HG03439 (cell line): ENCODE data around the gene PTPN4.

Source experiments
- ATAC-seq: cut with Tn5 transposase; IDR thresholded peaks from one replicate; pipeline ENCODE4 v1.9.1; 2021; ENCODE audit warnings: mild to moderate bottlenecking, moderate library complexity; ENCODE audit not compliant: unreplicated experiment

The PTPN4 gene

GRCh38 chr2:119760237-119760955, 674 bp downstream of the PTPN4 start:
- ATAC-seq: peak; percentile 27

DNA sequence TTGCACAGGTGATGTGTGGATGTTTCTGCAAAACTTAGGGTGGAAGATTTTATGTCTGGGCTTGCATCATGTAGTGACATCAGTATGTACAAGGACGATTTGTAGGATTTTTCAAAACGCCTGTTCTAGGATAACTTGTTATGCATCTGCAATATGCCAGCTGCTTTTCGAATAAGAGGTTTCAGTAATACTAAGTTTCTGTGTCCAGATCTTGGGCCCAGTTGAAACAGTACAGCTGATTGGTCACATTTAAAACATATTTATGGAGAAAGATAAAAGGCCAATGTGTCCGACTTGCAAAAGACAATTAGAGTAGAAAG, 1.2 kb downstream of the PTPN4 start:
- ATAC-seq: no peak

DNA sequence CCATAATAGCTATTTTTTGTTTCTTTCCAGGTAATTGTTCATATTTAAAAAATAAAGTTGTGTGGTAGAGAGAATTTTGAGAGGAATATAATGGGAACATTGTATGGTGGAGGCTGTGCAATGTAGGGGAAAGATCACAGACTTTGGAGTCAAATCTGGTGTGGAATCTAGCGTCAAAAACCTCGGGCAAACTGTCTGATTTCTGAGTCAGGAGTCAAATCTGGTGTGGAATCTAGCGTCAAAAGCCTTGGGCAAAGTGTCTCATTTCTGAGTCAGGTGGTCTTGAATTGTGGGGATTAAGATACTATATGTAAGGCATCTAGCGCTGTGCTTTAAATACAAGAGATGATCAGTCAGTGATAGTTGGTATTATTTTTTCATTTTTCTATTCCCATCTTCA, 5.1 kb downstream of the PTPN4 start:
- ATAC-seq: no peak

GRCh38 chr2:119765433-119766002, 5.8 kb downstream of the PTPN4 start:
- ATAC-seq: no peak

GRCh38 chr2:119766944-119767343, 7.2 kb downstream of the PTPN4 start:
- ATAC-seq: no peak

- no peak for ATAC-seq
These were observed 9.0 kb downstream of the PTPN4 start for GRCh38 chr2:119768742-119769141.

DNA sequence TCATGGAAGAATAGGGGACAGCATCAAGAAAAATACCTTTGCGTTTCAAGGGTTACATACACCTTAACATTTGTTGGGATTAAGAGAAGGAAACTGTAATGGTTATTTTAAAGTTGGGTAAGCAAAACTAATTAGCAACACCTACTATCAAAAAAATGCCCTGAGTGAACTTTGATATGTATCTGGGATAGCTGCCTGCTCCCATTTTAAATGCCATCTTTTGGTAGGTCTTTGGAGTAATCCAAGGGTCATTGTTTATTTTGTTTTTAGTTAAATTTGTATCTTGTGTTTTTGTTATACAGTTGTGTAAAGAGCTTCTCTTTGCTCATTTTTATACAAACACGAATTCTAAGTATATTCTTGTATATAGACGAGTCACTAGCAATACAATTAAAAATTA, 9.9 kb downstream of the PTPN4 start:
- no peak for ATAC-seq

- ATAC-seq: no peak
These were observed 11.6 kb downstream of the PTPN4 start for GRCh38 chr2:119771331-119771730.

DNA sequence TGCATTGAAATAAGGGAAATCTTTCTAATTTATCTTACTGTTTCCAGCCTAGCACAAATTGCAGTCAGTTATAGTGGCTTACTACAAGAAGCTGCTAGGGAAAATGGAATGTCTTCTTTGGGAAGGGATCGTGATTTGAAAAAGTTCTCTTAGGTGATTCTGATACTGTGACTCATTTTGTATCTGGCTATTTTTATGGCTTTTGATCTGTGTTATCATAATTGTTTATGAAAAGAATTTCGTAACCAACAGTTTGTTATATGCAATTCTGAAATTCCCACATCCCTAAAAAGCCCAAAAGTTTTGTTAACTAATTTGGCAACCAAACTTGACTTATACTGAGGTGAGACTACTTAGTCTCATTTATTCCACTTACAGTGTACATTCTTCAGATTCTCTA, 12.4 kb downstream of the PTPN4 start:
- no peak for ATAC-seq

DNA sequence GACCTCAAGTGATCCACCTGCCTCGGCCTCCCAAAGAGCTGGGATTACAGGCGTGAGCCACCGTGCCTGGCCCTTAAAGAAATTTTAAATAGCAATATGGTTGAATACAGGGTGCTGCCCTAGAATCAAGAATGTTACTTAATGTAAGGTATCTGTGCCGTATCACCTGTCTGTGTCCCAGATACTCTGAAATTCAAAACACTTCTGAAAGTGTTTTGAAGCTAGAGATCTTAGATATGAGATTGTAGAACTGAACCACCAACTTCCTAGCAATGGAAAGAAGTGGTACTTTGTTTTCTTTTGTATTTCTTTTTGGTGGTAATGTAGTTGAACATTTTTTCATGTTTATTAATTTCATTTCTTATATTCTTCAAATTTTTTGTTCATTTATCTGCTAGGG, 13.0 kb downstream of the PTPN4 start:
- no peak for ATAC-seq

- ATAC-seq: no peak
These were observed 14.3 kb downstream of the PTPN4 start for GRCh38 chr2:119774026-119774425.

DNA sequence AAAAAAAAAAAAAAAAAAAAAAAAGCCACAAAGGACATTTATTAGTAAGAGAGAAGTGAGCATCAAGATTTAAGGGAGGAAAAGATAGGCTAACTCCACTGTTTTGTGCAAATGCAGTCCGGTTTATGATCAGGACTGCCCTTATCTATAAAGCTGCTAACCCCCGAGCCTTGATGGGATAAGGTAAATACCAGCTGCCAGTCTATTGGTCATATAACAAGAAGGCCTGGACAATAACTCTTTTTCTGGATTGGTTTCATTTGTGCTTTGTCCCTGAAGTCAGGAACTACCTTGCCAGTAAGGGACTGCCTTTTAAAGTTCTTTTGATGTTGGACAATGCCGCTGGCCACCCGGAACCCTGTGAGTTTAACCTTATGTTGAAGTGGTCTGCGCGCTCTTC, 15.4 kb downstream of the PTPN4 start:
- ATAC-seq: no peak

DNA sequence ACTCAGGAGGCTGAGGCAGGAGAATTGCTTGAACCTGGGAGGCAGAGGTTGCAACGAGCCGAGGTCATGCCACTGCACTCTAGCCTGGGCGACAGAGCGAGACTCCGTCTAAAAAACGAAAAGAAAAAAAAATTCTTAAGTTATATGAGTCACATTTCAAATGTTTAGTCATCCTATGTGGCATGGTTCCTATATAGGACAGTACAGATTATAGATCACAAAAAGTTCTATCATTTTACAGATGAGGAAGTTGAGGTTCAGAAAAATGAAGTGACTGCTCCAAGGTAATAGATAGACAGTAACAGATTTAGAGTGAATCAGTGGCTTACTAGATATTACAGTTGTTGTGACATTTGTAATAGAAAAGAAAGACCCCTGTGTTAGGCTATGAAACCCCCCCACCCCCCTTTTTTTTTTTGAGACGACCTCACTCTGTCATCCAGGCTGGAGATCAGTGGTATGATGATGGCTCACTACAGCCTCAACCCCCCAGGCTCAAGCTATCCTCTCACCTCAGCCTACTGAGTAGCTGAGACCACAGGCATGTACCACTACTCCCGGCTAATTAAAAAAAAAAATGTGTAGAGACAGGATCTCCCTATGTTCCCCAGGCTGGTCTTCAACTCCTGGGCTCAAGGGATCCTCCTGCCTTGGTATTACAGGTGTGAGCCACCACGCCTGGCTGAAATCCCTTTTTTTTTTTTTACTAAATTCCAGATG, 22.7 kb downstream of the PTPN4 start:
- ATAC-seq: no peak

DNA sequence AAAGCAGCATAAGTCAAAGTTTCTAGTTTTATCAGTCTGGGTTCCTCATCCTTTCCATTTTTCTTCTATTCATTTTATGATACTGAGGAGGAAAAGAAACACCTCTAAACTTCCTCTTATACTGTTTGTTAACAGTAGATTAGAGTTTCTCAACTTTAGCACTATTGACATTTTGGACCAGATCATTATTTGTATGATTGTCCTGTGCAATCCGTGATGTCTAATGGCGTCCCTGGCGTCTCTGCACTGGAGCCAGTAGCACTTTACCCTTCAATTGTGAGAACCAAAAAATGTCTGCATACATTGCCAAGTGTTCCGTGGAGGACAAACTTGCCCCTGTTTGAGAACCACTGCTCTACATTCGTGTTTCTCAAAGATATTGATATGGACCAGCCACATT, 25.2 kb downstream of the PTPN4 start:
- ATAC-seq: no peak

DNA sequence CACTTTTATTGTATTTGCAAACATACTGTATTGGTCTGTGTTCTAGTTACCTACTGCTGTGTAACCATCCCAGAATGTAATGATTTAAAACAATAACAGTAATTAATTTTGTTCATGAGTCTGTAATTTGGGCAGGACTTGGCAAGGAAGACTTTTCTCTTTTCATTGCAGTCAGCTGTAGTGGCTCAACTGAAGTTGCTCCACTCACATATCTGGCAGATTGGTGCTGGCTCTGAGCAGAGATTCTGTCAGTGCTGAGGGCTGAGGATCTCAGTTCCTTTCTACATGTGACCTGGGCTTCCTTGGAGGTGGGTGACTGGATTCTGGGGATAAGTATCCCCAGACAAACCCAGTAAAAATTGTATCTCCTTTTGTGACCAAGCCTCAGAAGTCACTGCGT, 26.6 kb downstream of the PTPN4 start:
- no peak for ATAC-seq

DNA sequence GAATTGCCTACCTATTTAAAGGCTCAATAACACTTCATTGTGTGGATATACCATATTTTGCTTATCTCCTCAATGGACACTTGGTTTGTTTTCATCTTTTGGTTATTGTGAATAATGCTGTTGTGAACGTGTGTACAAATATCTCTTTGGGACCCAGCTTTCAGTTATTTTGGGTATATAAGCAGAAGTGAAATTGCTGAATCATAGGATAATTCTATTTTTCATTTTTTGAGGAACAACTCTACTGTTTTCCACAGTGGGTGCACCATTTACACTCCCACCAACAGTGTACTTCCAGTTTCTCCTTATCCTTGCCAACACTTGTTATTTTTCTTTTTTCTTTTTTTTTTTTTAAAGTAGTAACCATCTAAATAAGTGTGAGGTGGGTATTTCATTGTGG, 29.0 kb downstream of the PTPN4 start:
- no peak for ATAC-seq

DNA sequence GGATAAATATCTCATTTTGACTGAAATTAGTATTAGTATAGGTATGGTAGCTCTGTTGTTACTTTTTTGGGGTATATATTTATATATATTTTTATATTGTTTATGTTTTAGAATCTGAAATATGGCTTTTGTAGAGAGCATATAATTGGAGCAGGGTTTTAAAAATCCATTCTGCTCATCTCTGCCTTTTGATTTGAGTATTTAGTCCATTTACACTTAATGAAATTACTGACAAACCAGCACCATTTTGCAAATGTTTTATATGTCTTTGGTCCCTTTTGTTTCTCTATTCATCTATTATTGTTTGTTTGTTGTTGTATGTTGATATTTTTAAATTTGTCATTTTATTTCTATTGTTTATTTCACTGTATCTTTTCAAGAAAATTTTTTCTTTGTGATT, 30.7 kb downstream of the PTPN4 start:
- no peak for ATAC-seq

- ATAC-seq: no peak
These were observed 33.2 kb downstream of the PTPN4 start for GRCh38 chr2:119792907-119793312.

- no peak for ATAC-seq
These were observed 34.5 kb downstream of the PTPN4 start for GRCh38 chr2:119794237-119794636.

DNA sequence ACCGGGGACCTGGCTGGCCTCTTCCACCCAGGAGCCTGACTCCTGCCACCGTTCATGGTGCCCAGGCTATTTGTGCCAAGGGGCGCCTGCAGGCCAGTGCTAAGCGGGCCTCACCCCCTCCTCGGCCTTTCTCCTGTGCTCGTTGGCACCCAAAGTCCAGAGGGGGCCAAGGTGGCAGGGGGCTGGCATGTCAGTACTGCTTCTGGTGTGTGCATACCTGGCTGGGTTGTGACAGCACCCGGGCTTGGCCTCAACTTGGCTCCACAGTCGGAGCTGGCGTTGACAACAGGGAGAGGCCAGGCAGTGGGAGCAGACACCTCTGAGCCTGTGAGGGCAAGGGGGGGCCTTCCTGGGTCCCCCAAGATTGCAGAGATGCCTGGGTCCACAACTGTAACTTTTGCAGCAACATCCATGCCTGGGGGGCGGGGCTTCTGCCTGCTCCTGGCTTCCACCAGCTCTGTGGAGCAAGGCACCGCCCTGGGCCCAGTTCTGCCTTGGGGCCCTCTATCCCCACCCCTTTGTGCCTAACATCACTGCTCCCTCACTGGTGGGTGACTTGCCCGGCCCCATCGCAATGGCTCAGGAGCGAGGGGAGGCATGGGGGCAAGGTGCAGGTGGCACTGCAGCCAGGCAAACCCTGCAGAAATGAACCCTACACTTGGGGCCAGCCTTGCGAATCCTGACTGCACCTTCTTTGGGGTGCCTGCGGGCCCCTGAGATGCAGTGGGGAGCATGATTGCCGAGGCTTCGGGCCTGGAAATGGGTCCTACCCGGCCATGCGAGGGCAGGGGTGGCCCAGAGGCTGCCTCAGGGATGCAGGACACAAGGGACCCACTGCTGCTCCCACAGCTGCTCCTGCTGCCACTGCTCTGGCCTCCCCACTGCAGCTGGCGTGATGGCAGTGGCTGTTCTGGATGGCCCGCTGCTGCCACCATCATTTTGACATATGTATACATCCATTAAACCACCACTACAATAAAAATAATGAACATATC, 35.9 kb downstream of the PTPN4 start:
- ATAC-seq: no peak

GRCh38 chr2:119800376-119800902, 40.7 kb downstream of the PTPN4 start:
- no peak for ATAC-seq
